WTC11 (cell line): Measurements from ENCODE around the gene CDC73. TPM values are rescaled to one million over a fixed set of nuclear protein-coding genes. Genes with fewer than 3 reads are reported as not detected.

Source experiments
- ATAC-seq: fragments of 200-7000 bp; cut with Tn5 transposase; 2 replicates; pipeline ENCODE4 v1.10.0; 2021; ENCODE audit warnings: mild to moderate bottlenecking, moderate library complexity
- CTCF ChIA-PET: fragments of 300-600 bp; sonication (Branson Sonifier 250); formaldehyde crosslinking; loops from one replicate; lab custom pipeline; 2021; ENCODE audit warnings: antibody characterized with exemption; lab: Charles Lee
- POLR2A ChIA-PET: fragments of 350-600 bp; sonication (Branson Sonifier 250); formaldehyde crosslinking; loops from one replicate; lab custom pipeline; 2021; ENCODE audit warnings: antibody characterized with exemption; lab: Charles Lee
- DNase-seq: peaks from one replicate; pipeline ENCODE4 v3.0.0; 2021; ENCODE audit warnings: low spot score
- H3K27ac Mint-ChIP-seq: 2 replicates; pipeline ENCODE4 v1.8.0; 2021; ENCODE audit warnings: mixed read lengths
- H3K27me3 Mint-ChIP-seq: 2 replicates; pipeline ENCODE4 v1.8.0; 2021; ENCODE audit warnings: low read depth, mild to moderate bottlenecking, moderate library complexity, mixed read lengths
- H3K36me3 Mint-ChIP-seq: 2 replicates; pipeline ENCODE4 v1.8.0; 2021; ENCODE audit warnings: mixed read lengths
- H3K4me1 Mint-ChIP-seq: 2 replicates; pipeline ENCODE4 v1.8.0; 2022; ENCODE audit warnings: mixed read lengths
- H3K4me3 Mint-ChIP-seq: 2 replicates; pipeline ENCODE4 v1.8.0; 2021; ENCODE audit warnings: mild to moderate bottlenecking, moderate library complexity, mixed read lengths
- H3K9me3 Mint-ChIP-seq: 2 replicates; pipeline ENCODE4 v1.8.0; 2021; ENCODE audit warnings: mixed read lengths
- CDX4 ChIP-seq: fragments of 250-450 bp; sonication (Bioruptor Pico); IDR thresholded peaks from 2 replicates; pipeline ENCODE4 v1.9.0; 2021; ENCODE audit warnings: moderate library complexity, mild to moderate bottlenecking, inconsistent platforms, borderline replicate concordance
- ETV6 ChIP-seq: sonication (generic); formaldehyde crosslinking; IDR thresholded peaks from 2 replicates; pipeline ENCODE4 v1.8.1; 2022; ENCODE audit warnings: mild to moderate bottlenecking, missing genetic modification reagents
- FOXJ3 ChIP-seq: sonication (generic); formaldehyde crosslinking; IDR thresholded peaks from 2 replicates; pipeline ENCODE4 v1.9.0; 2021; ENCODE audit warnings: missing genetic modification reagents, mild to moderate bottlenecking, borderline replicate concordance
- GRHL2 ChIP-seq: fragments of 250-450 bp; sonication (Bioruptor Pico); IDR thresholded peaks from 2 replicates; pipeline ENCODE4 v1.8.0; 2022; ENCODE audit warnings: mild to moderate bottlenecking, moderate library complexity; ENCODE audit not compliant: insufficient replicate concordance, severe bottlenecking
- IRF1 ChIP-seq: sonication (generic); formaldehyde crosslinking; IDR thresholded peaks from 2 replicates; pipeline ENCODE4 v1.8.0; 2023; ENCODE audit warnings: missing genetic modification reagents
- IRF2 ChIP-seq: sonication (generic); formaldehyde crosslinking; IDR thresholded peaks from 2 replicates; pipeline ENCODE4 v1.8.0; 2022; ENCODE audit warnings: low read depth, missing genetic modification reagents, borderline replicate concordance
- NFATC4 ChIP-seq: fragments of 250-450 bp; sonication (Bioruptor Pico); IDR thresholded peaks from 2 replicates; pipeline ENCODE4 v1.9.0; 2021; ENCODE audit warnings: mild to moderate bottlenecking
- USF1 ChIP-seq: sonication (generic); formaldehyde crosslinking; IDR thresholded peaks from 2 replicates; pipeline ENCODE4 v1.8.0; 2022; ENCODE audit warnings: mild to moderate bottlenecking, missing genetic modification reagents
- USF2 ChIP-seq: sonication (generic); formaldehyde crosslinking; IDR thresholded peaks from 2 replicates; pipeline ENCODE4 v1.8.1; 2023; ENCODE audit warnings: mild to moderate bottlenecking, missing genetic modification reagents, moderate library complexity
- ZBTB21 ChIP-seq: sonication (generic); formaldehyde crosslinking; IDR thresholded peaks from 2 replicates; pipeline ENCODE4 v1.8.1; 2023; ENCODE audit warnings: mild to moderate bottlenecking, missing genetic modification reagents, borderline replicate concordance
- ZNF263 ChIP-seq: sonication (generic); formaldehyde crosslinking; IDR thresholded peaks from 2 replicates; pipeline ENCODE4 v1.8.1; 2022; ENCODE audit warnings: low read depth, mild to moderate bottlenecking, moderate library complexity, missing genetic modification reagents
- ZNF416 ChIP-seq: fragments of 250-450 bp; sonication (Bioruptor Pico); IDR thresholded peaks from 2 replicates; pipeline ENCODE4 v1.9.0; 2021; ENCODE audit warnings: mild to moderate bottlenecking, inconsistent platforms
- ZNF532 ChIP-seq: fragments of 250-450 bp; sonication (Bioruptor Pico); IDR thresholded peaks from 2 replicates; pipeline ENCODE4 v1.9.0; 2021; ENCODE audit warnings: mild to moderate bottlenecking, borderline replicate concordance
- total RNA-seq: library from RNA; stranded (reverse); gene quantifications from 3 replicates; pipeline ENCODE4 v1.2.3, GENCODE V29; 2021
- TF ChIP-seq, protein P1 (sequence below): sonication (generic); formaldehyde crosslinking; IDR thresholded peaks from 2 replicates; pipeline ENCODE4 v1.8.1; 2022; ENCODE audit warnings: missing genetic modification reagents, borderline replicate concordance
- TF ChIP-seq, protein P2 (sequence below): fragments of 250-450 bp; sonication (Bioruptor Pico); IDR thresholded peaks from 2 replicates; pipeline ENCODE4 v1.8.0; 2021; ENCODE audit warnings: mild to moderate bottlenecking
- TF ChIP-seq, protein P3 (sequence below): sonication (generic); formaldehyde crosslinking; IDR thresholded peaks from 2 replicates; pipeline ENCODE4 v1.8.0; 2023; ENCODE audit warnings: missing genetic modification reagents, mild to moderate bottlenecking, borderline replicate concordance
- TF ChIP-seq, protein P4 (sequence below): sonication (generic); formaldehyde crosslinking; IDR thresholded peaks from 2 replicates; pipeline ENCODE4 v1.8.0; 2022; ENCODE audit warnings: mild to moderate bottlenecking, missing genetic modification reagents

The CDC73 gene
- total RNA-seq, 1 experiment from 2014 or later, result 57.1 TPM

DNA sequence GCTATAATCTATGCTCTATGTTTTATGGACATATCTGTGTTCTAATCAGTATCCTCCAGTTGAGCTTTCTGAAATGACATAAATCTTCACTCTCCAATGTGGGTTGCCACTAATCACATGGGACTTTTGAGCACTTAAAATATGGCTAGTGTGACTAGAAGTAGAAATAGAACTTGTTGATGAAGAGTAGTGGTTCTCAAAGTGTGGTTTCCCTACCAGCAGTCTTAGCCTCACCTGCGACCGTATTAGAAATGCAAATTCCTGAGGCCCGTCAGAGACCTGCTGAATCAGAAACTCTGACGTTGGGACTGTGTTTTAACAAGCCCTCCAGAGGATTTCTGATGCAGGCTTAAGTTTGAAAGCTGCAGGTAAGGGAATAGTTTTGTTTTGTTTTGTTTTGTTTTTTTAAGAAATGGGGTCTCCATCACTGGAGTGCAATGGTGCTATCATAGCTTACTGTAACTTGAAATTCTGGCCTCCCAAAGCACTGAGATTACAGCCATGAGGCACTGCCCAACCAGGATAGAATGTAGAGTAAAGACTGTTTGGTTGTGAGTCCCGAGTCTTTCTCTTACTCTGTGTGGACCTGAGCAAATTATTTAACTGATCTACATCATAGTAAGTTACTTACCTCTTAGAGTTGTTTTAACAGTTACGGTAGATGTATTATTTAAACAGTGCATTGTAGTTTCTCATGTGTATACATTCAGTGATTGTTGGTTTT is 38.3 kb upstream of the CDC73 start:
- ChIA-PET POLR2A (no interaction called here), CTCF (no interaction called here)
- TF ChIP-seq GRHL2 (CRISPR knock-in tag) (no peak), IRF2 (CRISPR knock-in tag) (no peak), CDX4 (CRISPR knock-in tag) (no peak), USF2 (CRISPR knock-in tag) (no peak), ZBTB21 (CRISPR knock-in tag) (no peak), ZNF263 (CRISPR knock-in tag) (no peak), IRF1 (CRISPR knock-in tag) (no peak), ZNF416 (no peak), ZNF532 (no peak), NFATC4 (CRISPR knock-in tag) (no peak), USF1 (no peak), FOXJ3 (CRISPR knock-in tag) (no peak), ETV6 (CRISPR knock-in tag) (no peak)
- TF ChIP-seq, protein P1, sequence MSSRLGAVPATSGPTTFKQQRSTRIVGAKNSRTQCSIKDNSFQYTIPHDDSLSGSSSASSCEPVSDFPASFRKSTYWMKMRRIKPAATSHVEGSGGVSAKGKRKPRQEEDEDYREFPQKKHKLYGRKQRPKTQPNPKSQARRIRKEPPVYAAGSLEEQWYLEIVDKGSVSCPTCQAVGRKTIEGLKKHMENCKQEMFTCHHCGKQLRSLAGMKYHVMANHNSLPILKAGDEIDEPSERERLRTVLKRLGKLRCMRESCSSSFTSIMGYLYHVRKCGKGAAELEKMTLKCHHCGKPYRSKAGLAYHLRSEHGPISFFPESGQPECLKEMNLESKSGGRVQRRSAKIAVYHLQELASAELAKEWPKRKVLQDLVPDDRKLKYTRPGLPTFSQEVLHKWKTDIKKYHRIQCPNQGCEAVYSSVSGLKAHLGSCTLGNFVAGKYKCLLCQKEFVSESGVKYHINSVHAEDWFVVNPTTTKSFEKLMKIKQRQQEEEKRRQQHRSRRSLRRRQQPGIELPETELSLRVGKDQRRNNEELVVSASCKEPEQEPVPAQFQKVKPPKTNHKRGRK (CRISPR knock-in tag), result no peak
- TF ChIP-seq, protein P2, sequence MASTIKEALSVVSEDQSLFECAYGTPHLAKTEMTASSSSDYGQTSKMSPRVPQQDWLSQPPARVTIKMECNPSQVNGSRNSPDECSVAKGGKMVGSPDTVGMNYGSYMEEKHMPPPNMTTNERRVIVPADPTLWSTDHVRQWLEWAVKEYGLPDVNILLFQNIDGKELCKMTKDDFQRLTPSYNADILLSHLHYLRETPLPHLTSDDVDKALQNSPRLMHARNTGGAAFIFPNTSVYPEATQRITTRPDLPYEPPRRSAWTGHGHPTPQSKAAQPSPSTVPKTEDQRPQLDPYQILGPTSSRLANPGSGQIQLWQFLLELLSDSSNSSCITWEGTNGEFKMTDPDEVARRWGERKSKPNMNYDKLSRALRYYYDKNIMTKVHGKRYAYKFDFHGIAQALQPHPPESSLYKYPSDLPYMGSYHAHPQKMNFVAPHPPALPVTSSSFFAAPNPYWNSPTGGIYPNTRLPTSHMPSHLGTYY (CRISPR knock-in tag), result no peak
- TF ChIP-seq, protein P3, sequence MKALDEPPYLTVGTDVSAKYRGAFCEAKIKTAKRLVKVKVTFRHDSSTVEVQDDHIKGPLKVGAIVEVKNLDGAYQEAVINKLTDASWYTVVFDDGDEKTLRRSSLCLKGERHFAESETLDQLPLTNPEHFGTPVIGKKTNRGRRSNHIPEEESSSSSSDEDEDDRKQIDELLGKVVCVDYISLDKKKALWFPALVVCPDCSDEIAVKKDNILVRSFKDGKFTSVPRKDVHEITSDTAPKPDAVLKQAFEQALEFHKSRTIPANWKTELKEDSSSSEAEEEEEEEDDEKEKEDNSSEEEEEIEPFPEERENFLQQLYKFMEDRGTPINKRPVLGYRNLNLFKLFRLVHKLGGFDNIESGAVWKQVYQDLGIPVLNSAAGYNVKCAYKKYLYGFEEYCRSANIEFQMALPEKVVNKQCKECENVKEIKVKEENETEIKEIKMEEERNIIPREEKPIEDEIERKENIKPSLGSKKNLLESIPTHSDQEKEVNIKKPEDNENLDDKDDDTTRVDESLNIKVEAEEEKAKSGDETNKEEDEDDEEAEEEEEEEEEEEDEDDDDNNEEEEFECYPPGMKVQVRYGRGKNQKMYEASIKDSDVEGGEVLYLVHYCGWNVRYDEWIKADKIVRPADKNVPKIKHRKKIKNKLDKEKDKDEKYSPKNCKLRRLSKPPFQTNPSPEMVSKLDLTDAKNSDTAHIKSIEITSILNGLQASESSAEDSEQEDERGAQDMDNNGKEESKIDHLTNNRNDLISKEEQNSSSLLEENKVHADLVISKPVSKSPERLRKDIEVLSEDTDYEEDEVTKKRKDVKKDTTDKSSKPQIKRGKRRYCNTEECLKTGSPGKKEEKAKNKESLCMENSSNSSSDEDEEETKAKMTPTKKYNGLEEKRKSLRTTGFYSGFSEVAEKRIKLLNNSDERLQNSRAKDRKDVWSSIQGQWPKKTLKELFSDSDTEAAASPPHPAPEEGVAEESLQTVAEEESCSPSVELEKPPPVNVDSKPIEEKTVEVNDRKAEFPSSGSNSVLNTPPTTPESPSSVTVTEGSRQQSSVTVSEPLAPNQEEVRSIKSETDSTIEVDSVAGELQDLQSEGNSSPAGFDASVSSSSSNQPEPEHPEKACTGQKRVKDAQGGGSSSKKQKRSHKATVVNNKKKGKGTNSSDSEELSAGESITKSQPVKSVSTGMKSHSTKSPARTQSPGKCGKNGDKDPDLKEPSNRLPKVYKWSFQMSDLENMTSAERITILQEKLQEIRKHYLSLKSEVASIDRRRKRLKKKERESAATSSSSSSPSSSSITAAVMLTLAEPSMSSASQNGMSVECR (CRISPR knock-in tag), result no peak
- TF ChIP-seq, protein P4, sequence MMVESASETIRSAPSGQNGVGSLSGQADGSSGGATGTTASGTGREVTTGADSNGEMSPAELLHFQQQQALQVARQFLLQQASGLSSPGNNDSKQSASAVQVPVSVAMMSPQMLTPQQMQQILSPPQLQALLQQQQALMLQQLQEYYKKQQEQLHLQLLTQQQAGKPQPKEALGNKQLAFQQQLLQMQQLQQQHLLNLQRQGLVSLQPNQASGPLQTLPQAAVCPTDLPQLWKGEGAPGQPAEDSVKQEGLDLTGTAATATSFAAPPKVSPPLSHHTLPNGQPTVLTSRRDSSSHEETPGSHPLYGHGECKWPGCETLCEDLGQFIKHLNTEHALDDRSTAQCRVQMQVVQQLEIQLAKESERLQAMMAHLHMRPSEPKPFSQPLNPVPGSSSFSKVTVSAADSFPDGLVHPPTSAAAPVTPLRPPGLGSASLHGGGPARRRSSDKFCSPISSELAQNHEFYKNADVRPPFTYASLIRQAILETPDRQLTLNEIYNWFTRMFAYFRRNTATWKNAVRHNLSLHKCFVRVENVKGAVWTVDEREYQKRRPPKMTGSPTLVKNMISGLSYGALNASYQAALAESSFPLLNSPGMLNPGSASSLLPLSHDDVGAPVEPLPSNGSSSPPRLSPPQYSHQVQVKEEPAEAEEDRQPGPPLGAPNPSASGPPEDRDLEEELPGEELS (CRISPR knock-in tag), result no peak

More for the DNA sequence above, 38.3 kb upstream of the CDC73 start:
- Mint-ChIP-seq H3K4me3 (no peak overlapping the region), H3K27me3 (no peaks in the 10 kb centered on the region), H3K36me3 (peaks cover 44% of the 10 kb centered on the region), H3K4me1 (peaks cover 5% of the 10 kb centered on the region; the same call in 1 of the 2 replicates), H3K27ac (peak overlapping the region; percentile 69), H3K9me3 (no peaks in the 10 kb centered on the region; the same call in 1 of the 2 replicates)
- ATAC-seq (no peak), DNase-seq (no peak)
